Retina (tissue), 1 donor: ENCODE results near the gene KRTAP12-2.
"Not testable (repeated sequence)": the region's sequence is repeated elsewhere in the genome, so short reads cannot be mapped to it uniquely, and the experiment has no call there.

Experiments
- DNase-seq: peaks from one replicate; pipeline ENCODE4 v3.0.0-alpha.2; 2016

The KRTAP12-2 gene

GRCh38 chr21:44682580-44683151 is 15.9 kb upstream of the KRTAP12-2 start:
- DNase-seq = no peak

GRCh38 chr21:44681861-44682579 is 15.3 kb upstream of the KRTAP12-2 start, which contains the start of gene KRTAP12-1:
Gene KRTAP12-1, minus strand, starts transcription at chr21:44682163. Its CDS starts 40 bp downstream, at chr21:44682123.
- no peak for DNase-seq

GRCh38 chr21:44681152-44681551 is 14.4 kb upstream of the KRTAP12-2 start:
- no peak for DNase-seq

- DNase-seq = no peak
These were observed 11.2 kb upstream of the KRTAP12-2 start for GRCh38 chr21:44677881-44678280.

GRCh38 chr21:44671911-44672310 is 5.2 kb upstream of the KRTAP12-2 start:
- no peak for DNase-seq

GRCh38 chr21:44670642-44671432 is 4.1 kb upstream of the KRTAP12-2 start:
- no peak for DNase-seq

- DNase-seq = no peak
These were observed 885 bp upstream of the KRTAP12-2 start for GRCh38 chr21:44667612-44668011.

GRCh38 chr21:44664691-44665090 is 2.0 kb downstream of the KRTAP12-2 start:
- no peak for DNase-seq

- DNase-seq = not testable (repeated sequence)
These were observed 5.2 kb downstream of the KRTAP12-2 start for GRCh38 chr21:44661567-44661966.

- no peak for DNase-seq
These were observed 7.7 kb downstream of the KRTAP12-2 start for GRCh38 chr21:44658913-44659595.

GRCh38 chr21:44658541-44658910 is 8.2 kb downstream of the KRTAP12-2 start:
- no peak for DNase-seq

GRCh38 chr21:44657635-44658540 is 8.8 kb downstream of the KRTAP12-2 start, which contains the start of gene KRTAP12-3:
Gene KRTAP12-3, plus strand, starts transcription at chr21:44657932. Its CDS starts 48 bp downstream, at chr21:44657980.
- DNase-seq = no peak

GRCh38 chr21:44656868-44657267 is 9.9 kb downstream of the KRTAP12-2 start:
- no peak for DNase-seq

- DNase-seq = no peak
These were observed 12.1 kb downstream of the KRTAP12-2 start, which contains the start of gene KRTAP12-4 for GRCh38 chr21:44654576-44655175. Gene KRTAP12-4, minus strand, starts transcription at chr21:44654659. Its CDS starts 45 bp downstream, at chr21:44654614.

- DNase-seq = no peak
These were observed 12.8 kb downstream of the KRTAP12-2 start for GRCh38 chr21:44653656-44654575.

- DNase-seq = no peak
These were observed 13.6 kb downstream of the KRTAP12-2 start for GRCh38 chr21:44653123-44653522.

- no peak for DNase-seq
These were observed 15.6 kb downstream of the KRTAP12-2 start for GRCh38 chr21:44650973-44651675.

- DNase-seq = no peak
These were observed 16.3 kb downstream of the KRTAP12-2 start for GRCh38 chr21:44650265-44650972.
